ENCODE measurements around the gene PTCHD1.

DNA sequence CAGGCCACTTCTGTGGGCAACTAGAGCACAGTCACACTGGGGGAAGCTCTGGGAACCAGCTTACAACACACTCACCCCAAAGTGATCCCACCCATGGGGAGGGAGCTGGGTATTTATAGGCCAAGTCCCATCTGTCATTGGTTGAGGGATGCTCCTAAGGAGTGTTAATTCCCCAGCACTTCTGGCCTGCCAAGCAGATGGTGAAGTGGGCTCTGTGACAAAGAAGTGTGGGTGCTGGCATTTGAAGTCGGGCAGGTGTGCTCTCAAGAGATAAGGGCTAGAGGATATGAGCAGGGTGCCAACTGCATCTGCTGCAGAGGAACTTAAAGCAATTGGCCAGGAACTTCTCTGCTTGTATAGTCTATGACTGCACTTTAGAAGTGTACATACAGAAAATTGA, 30.9 kb downstream of the PTCHD1 start:
- TF ChIP-seq EZH2 (IDR thresholded peaks at IDR 0.05; ENCODE audit: borderline replicate concordance, low read depth, low read length) = no peak
- TF ChIP-seq MTA2 (IDR thresholded peaks at IDR 0.05; ENCODE audit: low read depth) = no peak
- TF ChIP-seq ASH1L (IDR thresholded peaks at IDR 0.05; ENCODE audit: borderline replicate concordance, low read depth, partially characterized antibody) = no peak
- TF ChIP-seq SREBF1 (IDR thresholded peaks at IDR 0.05; ENCODE audit: borderline replicate concordance, low read depth, low read length) = no peak
- TF ChIP-seq, protein P1, sequence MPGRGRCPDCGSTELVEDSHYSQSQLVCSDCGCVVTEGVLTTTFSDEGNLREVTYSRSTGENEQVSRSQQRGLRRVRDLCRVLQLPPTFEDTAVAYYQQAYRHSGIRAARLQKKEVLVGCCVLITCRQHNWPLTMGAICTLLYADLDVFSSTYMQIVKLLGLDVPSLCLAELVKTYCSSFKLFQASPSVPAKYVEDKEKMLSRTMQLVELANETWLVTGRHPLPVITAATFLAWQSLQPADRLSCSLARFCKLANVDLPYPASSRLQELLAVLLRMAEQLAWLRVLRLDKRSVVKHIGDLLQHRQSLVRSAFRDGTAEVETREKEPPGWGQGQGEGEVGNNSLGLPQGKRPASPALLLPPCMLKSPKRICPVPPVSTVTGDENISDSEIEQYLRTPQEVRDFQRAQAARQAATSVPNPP (IDR thresholded peaks at IDR 0.05; ENCODE audit: borderline replicate concordance, insufficient read depth, insufficient read length) = no peak
- TF ChIP-seq, protein P2, sequence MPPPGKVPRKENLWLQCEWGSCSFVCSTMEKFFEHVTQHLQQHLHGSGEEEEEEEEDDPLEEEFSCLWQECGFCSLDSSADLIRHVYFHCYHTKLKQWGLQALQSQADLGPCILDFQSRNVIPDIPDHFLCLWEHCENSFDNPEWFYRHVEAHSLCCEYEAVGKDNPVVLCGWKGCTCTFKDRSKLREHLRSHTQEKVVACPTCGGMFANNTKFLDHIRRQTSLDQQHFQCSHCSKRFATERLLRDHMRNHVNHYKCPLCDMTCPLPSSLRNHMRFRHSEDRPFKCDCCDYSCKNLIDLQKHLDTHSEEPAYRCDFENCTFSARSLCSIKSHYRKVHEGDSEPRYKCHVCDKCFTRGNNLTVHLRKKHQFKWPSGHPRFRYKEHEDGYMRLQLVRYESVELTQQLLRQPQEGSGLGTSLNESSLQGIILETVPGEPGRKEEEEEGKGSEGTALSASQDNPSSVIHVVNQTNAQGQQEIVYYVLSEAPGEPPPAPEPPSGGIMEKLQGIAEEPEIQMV (tag; conservative IDR thresholded peaks at IDR 0.05; ENCODE audit: low read depth) = no peak

All from K562 (cell line).